Fibroblast of mammary gland (primary cell): ENCODE results near the gene PLPP4.

ENCODE experiments used
- DNase-seq: peaks from one replicate; pipeline ENCODE4 v3.0.0-alpha.2; 2010; ENCODE audit warnings: low read depth
- H3K4me3 ChIP-seq: 2 replicates; pipeline ENCODE4 v1.5.1; 2011; ENCODE audit warnings: low read depth, mild to moderate bottlenecking, low read length, moderate library complexity; ENCODE audit not compliant: control insufficient read depth
- CTCF ChIP-seq: conservative IDR thresholded peaks from 2 replicates; pipeline ENCODE4 v1.5.1; 2011; ENCODE audit warnings: low read depth, low read length, inconsistent platforms; ENCODE audit not compliant: control insufficient read depth, insufficient read depth

The PLPP4 gene

GRCh38 chr10:120505056-120505455 is 48.0 kb downstream of the PLPP4 start:
- DNase-seq, result no peak
- no peak for TF ChIP-seq CTCF
- H3K4me3 ChIP-seq, result no peak overlapping the region

- H3K4me3 ChIP-seq, result no peak overlapping the region
- DNase-seq, result peak; percentile 18
- TF ChIP-seq CTCF, result no peak
Measured at GRCh38 chr10:120505866-120506265, 48.8 kb downstream of the PLPP4 start.

DNA sequence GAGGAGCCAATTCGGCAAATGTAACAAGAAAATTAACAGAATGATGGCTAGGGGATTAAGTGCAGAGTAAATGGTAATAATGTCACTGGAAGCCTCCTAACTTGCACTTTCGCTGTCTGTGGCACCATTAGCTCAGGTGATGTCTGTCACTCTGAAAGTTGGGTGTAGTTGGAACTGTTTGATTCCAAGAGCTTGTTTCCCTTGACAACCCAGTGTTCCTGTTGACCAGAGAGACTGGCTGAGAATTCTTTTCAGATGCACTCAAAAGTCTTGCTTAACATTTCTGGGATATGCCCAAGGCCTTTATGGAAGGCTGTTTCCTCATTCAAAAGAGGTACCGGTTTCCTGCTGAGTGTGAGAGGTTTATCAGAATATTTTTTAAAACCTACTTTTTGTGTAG is 49.6 kb downstream of the PLPP4 start:
- no peak overlapping the region for H3K4me3 ChIP-seq
- DNase-seq, result peak; percentile 8
- no peak for TF ChIP-seq CTCF

DNA sequence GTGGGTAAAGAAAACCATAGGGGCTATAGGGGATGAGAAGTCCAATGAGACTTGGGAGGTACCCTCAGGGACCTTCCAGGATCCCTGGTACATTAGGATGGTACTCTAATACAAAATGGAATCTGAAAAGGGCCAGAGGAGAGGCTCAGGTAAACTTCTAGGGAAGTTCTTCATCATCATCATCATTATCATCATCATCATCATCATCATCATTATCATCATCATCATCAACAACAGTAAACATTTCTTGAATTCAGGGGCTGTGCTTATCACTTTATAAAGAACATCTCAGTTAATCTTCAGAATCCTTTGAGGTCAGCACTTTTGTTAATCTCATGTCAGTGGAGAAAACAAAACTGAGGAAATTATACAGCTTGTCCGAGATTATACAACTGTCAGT is 50.1 kb downstream of the PLPP4 start:
- DNase-seq, result no peak
- H3K4me3 ChIP-seq, result no peak overlapping the region
- no peak for TF ChIP-seq CTCF

DNA sequence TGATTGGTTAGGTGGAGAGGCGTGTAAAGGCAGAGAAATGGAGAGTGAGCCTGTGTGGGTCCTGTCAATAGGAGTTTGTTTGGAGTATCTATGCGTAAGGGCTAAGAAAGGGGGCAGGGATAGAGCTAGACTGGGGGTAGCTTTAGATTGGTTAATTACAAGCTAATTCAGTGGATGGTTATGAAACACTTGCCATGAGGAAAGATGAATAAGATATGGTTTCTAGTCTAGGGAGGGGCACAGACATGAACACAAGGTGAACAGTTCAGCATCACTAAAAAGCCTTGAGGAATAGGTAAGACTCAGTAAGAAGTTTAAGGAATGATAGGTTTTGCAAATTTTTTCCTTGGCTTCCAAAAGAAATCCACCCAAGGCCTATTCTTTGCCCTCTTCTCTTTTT is 50.6 kb downstream of the PLPP4 start:
- no peak for DNase-seq
- no peak for TF ChIP-seq CTCF
- no peak overlapping the region for H3K4me3 ChIP-seq

GRCh38 chr10:120508393-120508792 is 51.4 kb downstream of the PLPP4 start:
- TF ChIP-seq CTCF, result no peak
- peak; percentile 30 for DNase-seq
- no peak overlapping the region for H3K4me3 ChIP-seq

- DNase-seq, result no peak
- no peak overlapping the region for H3K4me3 ChIP-seq
- TF ChIP-seq CTCF, result no peak
Measured at GRCh38 chr10:120508966-120509365, 51.9 kb downstream of the PLPP4 start.
